ENCODE results near the gene S100A8. TPM values are rescaled to one million over a fixed set of nuclear protein-coding genes. Genes with fewer than 3 reads are reported as not detected.

The S100A8 gene
- total RNA-seq, 1 donor from 2014 or later, result not detected

DNA sequence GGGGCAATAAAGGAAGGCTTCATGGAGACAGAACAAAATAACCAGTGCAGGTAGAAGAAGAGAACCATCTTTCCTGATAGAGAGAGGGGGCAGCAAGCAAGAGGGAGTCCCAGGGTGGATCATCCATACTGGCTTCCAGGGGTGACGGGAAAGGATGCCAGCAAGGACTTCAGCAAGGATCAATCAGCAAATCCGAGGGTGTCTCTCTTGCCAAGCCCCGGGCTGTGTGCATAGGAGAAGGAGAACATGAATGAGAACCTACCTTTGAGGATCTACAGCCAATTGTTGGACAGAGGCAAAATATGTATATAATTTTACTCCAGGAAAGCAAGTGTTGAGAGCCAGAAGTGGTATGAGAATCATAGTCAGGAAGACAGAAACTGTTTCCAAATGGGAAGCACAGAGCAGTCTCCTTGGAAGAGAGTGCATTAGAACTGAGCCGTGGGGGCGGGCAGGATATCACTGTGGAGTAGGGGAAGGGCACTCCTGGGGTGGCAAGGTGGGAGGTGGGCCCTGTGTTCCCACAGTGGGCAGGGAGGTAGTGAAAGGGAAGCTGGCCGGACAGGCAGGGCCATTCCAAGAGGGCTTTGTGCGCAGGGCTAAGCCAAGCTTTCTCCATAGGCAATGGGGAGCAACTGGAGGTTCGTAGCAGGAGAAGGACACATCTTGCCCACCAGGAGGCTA lies 34.3 kb downstream of the S100A8 start:
- Mint-ChIP-seq H3K27me3 (ENCODE audit: unreplicated experiment) (peaks cover 8% of the 10 kb centered on the region), H3K9me3 (ENCODE audit: unreplicated experiment) (no peaks in the 10 kb centered on the region), H3K36me3 (ENCODE audit: unreplicated experiment) (no peaks in the 10 kb centered on the region), H3K4me3 (ENCODE audit: unreplicated experiment) (no peak overlapping the region), H3K4me1 (ENCODE audit: low read depth, unreplicated experiment) (peaks cover 10% of the 10 kb centered on the region), H3K27ac (ENCODE audit: unreplicated experiment) (no peak overlapping the region)
- no peak for DNase-seq
- TF ChIP-seq, protein P1, sequence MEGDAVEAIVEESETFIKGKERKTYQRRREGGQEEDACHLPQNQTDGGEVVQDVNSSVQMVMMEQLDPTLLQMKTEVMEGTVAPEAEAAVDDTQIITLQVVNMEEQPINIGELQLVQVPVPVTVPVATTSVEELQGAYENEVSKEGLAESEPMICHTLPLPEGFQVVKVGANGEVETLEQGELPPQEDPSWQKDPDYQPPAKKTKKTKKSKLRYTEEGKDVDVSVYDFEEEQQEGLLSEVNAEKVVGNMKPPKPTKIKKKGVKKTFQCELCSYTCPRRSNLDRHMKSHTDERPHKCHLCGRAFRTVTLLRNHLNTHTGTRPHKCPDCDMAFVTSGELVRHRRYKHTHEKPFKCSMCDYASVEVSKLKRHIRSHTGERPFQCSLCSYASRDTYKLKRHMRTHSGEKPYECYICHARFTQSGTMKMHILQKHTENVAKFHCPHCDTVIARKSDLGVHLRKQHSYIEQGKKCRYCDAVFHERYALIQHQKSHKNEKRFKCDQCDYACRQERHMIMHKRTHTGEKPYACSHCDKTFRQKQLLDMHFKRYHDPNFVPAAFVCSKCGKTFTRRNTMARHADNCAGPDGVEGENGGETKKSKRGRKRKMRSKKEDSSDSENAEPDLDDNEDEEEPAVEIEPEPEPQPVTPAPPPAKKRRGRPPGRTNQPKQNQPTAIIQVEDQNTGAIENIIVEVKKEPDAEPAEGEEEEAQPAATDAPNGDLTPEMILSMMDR (IDR thresholded peaks at IDR 0.05; ENCODE audit: partially characterized antibody, unreplicated experiment), result no peak

DNA sequence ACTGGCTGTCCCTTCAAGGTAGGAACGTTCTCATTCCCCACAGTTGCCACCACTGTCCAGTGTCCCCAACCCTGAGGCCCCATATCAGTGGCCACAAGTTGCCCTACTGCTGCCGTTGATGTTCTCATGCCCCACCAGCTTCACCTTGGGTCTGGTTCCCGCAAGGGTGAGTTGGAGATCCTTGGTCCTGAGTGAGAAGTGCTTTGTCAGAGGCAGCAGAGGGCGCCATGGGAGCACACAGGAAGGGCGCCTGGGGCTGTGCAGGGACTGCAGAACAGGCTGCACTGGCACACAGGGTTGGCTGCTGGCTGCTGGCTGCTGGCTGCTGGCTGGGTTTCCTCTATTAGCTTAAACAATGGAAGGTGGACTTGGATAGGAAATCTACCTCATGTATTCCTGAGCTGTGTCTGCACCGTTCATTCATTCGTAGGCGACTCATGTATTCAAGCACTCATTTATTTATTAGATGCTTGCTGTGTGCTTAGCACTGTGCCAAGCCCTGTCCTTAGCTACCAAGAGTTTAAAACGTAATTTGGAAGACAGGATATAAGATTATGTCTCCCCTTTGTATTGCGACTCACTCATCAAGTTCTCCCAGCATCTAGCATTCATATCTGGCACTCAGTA lies 35.3 kb downstream of the S100A8 start:
- H3K4me1 Mint-ChIP-seq (ENCODE audit: low read depth, unreplicated experiment), result peaks cover 4% of the 10 kb centered on the region
- DNase-seq, result peak; percentile 73

DNA sequence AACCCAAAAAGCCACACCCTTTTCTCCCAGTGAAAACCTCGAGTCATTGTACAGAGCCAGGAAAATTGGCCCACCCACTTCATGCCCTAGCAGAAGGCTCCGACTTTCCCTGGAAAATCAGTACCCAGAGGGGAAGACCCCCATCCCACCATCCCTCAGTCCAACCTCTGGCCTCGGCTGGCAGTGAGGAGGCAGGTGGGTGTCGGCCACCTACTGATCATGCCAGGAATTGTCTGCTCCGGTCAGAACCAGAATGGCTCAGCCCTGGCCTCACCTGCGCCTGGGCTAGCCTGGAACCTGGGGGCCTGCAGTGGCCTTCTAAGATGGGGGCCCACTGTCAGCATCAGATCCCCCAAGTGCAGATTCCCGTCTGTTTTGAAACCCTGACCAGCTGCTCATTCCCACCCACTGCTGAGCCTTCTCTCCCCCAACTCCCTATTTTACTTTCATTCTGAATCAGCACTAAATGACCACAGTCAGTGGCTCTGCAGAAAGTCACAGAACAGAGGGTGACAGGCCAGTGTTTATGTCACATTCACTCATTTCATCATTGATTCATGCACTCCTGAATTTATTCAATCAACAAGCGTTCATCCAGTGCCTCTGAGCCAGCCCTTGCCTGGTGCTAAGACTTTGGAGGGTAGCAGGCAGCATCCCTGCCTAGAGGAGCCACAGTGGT lies 36.2 kb downstream of the S100A8 start:
- Mint-ChIP-seq H3K4me1 (ENCODE audit: low read depth, unreplicated experiment) (peaks cover 2% of the 10 kb centered on the region), H3K4me3 (ENCODE audit: unreplicated experiment) (no peak overlapping the region), H3K27ac (ENCODE audit: unreplicated experiment) (no peak overlapping the region), H3K36me3 (ENCODE audit: unreplicated experiment) (no peaks in the 10 kb centered on the region), H3K27me3 (ENCODE audit: unreplicated experiment) (peaks cover 2% of the 10 kb centered on the region), H3K9me3 (ENCODE audit: unreplicated experiment) (no peaks in the 10 kb centered on the region)
- no peak for DNase-seq
- TF ChIP-seq, protein P1 (IDR thresholded peaks at IDR 0.05; ENCODE audit: partially characterized antibody, unreplicated experiment), result no peak

More for the DNA sequence above, 35.3 kb downstream of the S100A8 start:
- Mint-ChIP-seq H3K36me3 (ENCODE audit: unreplicated experiment) (no peaks in the 10 kb centered on the region), H3K27me3 (ENCODE audit: unreplicated experiment) (peaks cover 5% of the 10 kb centered on the region), H3K9me3 (ENCODE audit: unreplicated experiment) (no peaks in the 10 kb centered on the region), H3K27ac (ENCODE audit: unreplicated experiment) (no peak overlapping the region), H3K4me3 (ENCODE audit: unreplicated experiment) (no peak overlapping the region)
- TF ChIP-seq, protein P1 (IDR thresholded peaks at IDR 0.05; ENCODE audit: partially characterized antibody, unreplicated experiment), result peak; percentile 30

DNA sequence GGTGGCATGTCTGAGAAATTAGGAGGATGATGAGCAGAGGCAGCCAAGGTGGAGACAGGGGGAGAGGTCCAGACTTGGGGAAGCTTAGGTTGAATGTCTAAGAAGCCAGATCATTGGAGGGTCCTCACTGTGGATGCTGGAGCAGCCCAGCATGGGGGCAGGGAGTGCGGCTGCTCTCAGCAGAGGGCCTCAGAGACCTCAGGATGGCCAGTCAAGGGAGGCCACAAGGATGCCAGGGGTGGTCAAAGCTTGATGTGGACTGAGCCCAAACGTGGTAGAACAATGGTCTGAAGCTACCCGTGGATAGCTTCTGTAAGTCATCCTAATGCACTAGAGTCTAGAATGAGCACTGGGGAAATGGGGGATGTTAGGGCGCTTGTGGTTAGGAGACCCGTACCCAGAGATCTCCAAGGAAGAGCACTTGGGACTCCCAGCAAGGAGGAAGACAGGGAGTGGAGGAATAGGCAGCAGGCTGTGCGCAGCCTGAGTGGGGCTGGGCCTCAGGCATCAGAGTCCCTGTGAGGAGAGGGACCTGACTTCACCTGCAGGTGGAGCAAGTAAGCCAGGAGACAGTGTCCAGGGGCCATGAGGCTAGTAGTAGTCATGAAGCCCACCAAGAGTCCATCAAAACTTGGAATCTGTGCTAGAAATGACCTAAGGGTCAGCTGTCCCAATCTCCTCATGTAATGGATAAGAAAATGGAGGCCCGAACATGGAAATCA lies 37.5 kb downstream of the S100A8 start:
- TF ChIP-seq, protein P1 (IDR thresholded peaks at IDR 0.05; ENCODE audit: partially characterized antibody, unreplicated experiment), result peak; percentile 61
- Mint-ChIP-seq H3K27me3 (ENCODE audit: unreplicated experiment) (peaks cover 6% of the 10 kb centered on the region), H3K4me3 (ENCODE audit: unreplicated experiment) (no peak overlapping the region), H3K4me1 (ENCODE audit: low read depth, unreplicated experiment) (peaks cover 2% of the 10 kb centered on the region), H3K36me3 (ENCODE audit: unreplicated experiment) (no peaks in the 10 kb centered on the region), H3K9me3 (ENCODE audit: unreplicated experiment) (no peaks in the 10 kb centered on the region), H3K27ac (ENCODE audit: unreplicated experiment) (no peak overlapping the region)
- DNase-seq, result peak; percentile 70
